ENCODE results near the gene TECR. TPM values are rescaled to one million over a fixed set of nuclear protein-coding genes. Genes with fewer than 3 reads are reported as not detected.
"Not testable (repeated sequence)": the region's sequence is repeated elsewhere in the genome, so short reads cannot be mapped to it uniquely, and the experiment has no call there.

The TECR gene
- total RNA-seq, 4 donors from 2014 or later = 111 to 176 (median 150) TPM

DNA sequence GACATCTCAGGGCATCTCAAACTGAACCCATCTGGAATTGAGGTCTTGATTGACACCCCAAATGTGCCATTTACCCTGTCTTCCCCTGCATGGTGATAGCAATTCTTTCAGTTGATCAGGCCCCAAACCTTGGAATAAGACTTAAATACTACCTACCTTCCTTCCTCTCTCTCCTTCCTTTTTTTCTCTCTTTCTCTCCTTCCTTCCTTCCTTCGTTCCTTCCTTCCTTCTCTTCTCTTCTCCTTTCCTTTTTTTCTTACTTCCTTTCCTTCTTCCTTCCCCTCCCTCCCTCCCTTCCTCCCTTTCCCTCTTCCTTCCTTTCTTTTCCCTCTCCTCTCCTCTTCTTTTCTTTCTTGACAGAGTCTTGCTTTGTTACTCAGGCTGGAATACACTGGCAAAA, 26.1 kb upstream of the TECR start:
- peaks cover 11% of the 10 kb centered on the region for H3K4me1 ChIP-seq
- TF ChIP-seq POLR2AphosphoS5 (IDR thresholded peaks at IDR 0.05) (no peak), EP300 (IDR thresholded peaks at IDR 0.05) (no peak), POLR2A (IDR thresholded peaks at IDR 0.05) (no peak)
- TF ChIP-seq, protein P1, sequence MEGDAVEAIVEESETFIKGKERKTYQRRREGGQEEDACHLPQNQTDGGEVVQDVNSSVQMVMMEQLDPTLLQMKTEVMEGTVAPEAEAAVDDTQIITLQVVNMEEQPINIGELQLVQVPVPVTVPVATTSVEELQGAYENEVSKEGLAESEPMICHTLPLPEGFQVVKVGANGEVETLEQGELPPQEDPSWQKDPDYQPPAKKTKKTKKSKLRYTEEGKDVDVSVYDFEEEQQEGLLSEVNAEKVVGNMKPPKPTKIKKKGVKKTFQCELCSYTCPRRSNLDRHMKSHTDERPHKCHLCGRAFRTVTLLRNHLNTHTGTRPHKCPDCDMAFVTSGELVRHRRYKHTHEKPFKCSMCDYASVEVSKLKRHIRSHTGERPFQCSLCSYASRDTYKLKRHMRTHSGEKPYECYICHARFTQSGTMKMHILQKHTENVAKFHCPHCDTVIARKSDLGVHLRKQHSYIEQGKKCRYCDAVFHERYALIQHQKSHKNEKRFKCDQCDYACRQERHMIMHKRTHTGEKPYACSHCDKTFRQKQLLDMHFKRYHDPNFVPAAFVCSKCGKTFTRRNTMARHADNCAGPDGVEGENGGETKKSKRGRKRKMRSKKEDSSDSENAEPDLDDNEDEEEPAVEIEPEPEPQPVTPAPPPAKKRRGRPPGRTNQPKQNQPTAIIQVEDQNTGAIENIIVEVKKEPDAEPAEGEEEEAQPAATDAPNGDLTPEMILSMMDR (IDR thresholded peaks at IDR 0.05) = no peak
- no peak for DNase-seq (ENCODE audit: low spot score in 2 of 2)
- H3K27ac ChIP-seq = no peak overlapping the region
- no peaks in the 10 kb centered on the region for H3K27me3 ChIP-seq
- H3K9me3 ChIP-seq = no peaks in the 10 kb centered on the region
- 71% methylated on average over 1 of the region's 1 CpG for WGBS
- H3K36me3 ChIP-seq = no peaks in the 10 kb centered on the region
- H3K4me3 ChIP-seq = no peak overlapping the region

DNA sequence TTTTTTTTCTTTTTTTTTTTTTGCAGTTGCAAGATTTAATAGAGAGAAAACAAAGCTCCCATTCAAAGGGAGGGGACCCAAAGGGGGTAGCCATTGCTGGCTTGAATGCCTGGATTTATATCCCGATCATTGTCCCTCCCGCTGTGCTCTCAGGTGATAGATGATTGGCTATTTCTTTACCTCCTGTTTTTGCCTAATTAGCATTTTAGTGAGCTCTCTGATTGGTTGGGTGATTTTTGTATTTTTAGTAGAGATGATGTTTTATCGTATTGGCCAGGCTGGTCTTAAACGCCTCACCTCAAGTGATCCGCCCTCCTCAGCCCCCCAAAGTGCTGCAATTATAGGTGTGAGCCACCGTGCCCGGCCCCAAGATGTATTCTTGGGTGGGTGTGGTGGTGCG, 24.8 kb upstream of the TECR start:
- H3K4me1 ChIP-seq = peaks cover 15% of the 10 kb centered on the region
- H3K4me3 ChIP-seq = not testable (repeated sequence)
- 89% methylated on average over 8 of the region's 8 CpGs for WGBS

DNA sequence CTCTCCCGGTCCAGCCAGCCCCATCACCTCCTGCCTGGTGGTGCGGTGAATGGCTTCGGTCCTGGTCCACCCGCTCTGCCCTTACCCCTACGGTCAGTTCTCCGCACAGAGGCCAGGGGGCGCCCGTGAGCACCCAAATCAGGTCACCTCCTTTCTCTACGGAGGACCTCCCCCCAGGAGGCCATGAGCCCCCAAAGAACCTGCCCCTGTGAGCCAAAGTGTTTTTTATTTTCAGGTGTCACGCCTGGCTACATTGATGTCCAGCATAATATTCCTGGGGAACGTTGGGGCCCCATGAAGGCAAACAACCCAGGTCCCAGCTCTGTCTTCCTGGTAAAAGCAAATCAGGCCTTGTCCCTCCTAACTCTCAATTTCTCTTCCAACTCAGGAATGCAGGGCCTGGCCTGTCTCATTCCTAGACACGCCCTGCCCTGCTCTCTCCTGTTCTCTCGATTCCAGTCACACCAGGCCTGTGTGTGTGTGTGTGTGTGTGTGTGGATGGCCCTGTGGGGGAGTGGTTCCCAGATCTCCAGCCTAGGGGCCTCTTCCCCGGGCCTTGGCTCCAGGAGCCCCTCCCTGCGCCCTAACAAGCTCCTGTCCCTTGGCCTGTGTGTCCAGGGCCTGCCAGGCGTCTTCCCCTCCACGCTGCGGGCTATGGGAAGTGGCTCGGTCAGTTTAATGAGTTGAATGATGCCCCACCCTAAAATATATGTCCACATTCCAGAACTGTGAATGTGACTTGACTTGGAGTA, 23.7 kb upstream of the TECR start:
- no peak for TF ChIP-seq POLR2AphosphoS5 (IDR thresholded peaks at IDR 0.05)
- TF ChIP-seq, protein P1 (IDR thresholded peaks at IDR 0.05) = peak; percentile 43 to 79
- Histone ChIP-seq H3K4me1 (peaks cover 20% of the 10 kb centered on the region), H3K27ac (peak overlapping the region; percentile 87), H3K4me3 (no peak overlapping the region), H3K36me3 (no peaks in the 10 kb centered on the region), H3K9me3 (no peaks in the 10 kb centered on the region), H3K27me3 (no peaks in the 10 kb centered on the region)
- 34% methylated on average over 19 of the region's 19 CpGs for WGBS
- peak in 1 of 2 donors; percentile 78 for DNase-seq (ENCODE audit: low spot score in 2 of 2)

More for the DNA sequence above, 24.8 kb upstream of the TECR start:
- not testable (repeated sequence) for H3K36me3 ChIP-seq; H3K9me3 ChIP-seq; DNase-seq (ENCODE audit: low spot score in 2 of 2); H3K27me3 ChIP-seq
- H3K27ac ChIP-seq = peak overlapping the region; percentile 87

DNA sequence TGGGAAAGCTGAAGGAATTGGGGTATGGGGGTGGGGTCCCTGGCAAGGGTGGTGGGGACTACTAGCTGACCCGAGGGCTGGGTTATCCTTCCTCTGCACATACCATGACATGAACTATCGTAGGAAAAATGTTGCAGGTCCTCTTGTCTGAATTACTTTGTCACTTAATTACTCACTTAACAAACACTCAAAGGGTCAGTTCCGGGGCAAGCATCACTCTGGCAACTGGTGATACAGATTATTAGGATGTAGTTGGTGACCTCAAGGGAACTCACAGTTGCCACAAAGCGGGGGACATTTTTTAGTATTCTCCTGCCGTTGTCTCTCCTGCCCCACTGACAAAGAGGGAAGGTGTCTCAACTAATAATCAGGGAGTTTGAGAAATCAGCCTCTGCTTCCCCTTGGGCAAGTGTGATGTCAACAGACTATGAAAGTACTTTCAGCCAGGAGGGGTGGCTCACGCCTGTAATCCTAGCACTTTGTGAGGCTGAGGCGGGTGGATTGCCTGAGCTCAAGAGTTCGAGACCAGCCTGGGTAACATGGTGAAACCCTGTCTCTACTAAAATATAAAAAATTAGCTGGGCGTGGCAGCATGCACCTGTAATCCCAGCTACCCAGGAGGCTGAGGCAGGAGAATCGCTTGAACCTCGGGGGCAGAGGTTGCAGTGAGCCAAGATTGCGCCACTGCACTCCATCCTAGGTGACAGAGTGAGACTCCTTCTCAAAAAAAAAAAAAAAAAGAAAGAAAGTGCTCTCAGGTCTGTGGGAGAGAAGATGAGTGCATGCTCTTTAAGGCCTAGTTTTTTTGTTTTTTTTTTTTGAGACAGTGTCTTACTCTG, 21.5 kb upstream of the TECR start:
- TF ChIP-seq POLR2AphosphoS5 (IDR thresholded peaks at IDR 0.05) (no peak), POLR2A (IDR thresholded peaks at IDR 0.05) (no peak), EP300 (IDR thresholded peaks at IDR 0.05) (no peak)
- TF ChIP-seq, protein P1 (IDR thresholded peaks at IDR 0.05) = no peak
- Histone ChIP-seq H3K4me3 (no peak overlapping the region), H3K27me3 (no peaks in the 10 kb centered on the region), H3K27ac (no peak overlapping the region), H3K9me3 (no peaks in the 10 kb centered on the region), H3K4me1 (peaks cover 28% of the 10 kb centered on the region), H3K36me3 (no peaks in the 10 kb centered on the region)
- no peak for DNase-seq (ENCODE audit: low spot score in 2 of 2)
- 62% methylated on average over 11 of the region's 12 CpGs for WGBS

DNA sequence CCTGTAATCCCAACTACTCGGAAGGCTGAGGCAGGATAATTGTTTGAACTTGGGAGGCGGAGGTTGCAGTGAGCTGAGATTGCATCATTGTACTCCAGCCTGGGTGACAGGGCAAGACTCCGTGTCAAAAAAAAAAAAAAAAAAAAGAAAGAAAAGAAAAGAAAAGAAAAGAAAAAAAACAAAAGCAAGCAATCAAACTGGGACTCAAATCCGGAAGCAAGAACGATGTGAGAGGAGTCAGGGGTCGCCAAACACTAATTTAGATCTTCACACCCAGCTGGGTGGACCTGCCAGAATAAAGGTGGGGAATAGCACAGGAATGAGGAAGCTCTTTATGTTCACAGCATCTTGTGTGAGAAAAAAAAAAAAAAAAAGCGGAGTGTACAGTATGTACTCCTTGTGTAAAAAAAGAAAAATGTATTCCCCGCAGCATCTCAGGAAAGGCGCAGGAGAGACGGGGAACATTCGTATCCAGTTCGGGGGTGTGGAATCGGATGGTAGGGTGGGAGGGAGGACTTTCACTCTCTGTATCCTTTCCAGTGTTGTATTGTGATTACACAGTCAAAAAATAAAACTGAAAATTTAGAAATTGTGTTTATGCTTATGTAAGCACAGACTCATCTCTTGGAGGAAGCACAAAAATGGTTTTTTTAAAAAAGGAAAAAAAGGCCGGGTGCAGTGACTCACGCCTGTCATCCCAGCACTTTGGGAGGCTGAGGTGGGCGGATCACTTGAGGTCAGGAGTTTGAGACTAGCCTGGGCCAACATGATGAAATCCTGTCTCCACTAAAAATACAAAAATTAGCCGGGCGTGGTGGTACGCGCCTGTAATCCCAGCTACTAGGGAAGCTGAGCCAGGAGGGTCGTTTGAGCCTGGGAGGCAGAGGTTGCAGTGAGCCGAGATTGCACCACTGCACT, 18.8 kb upstream of the TECR start:
- WGBS = 20% methylated on average over 22 of the region's 22 CpGs
- H3K4me1 ChIP-seq = peaks cover 38% of the 10 kb centered on the region

More for the DNA sequence above, 18.8 kb upstream of the TECR start:
- peak overlapping the region; percentile 69 for H3K27ac ChIP-seq
- H3K36me3 ChIP-seq = peaks cover 18% of the 10 kb centered on the region
- DNase-seq (ENCODE audit: low spot score in 2 of 2) = peak in 1 of 2 donors; percentile 84
- TF ChIP-seq, protein P1 (IDR thresholded peaks at IDR 0.05) = no peak
- peak in 1 of 3 donors; percentile 51 for TF ChIP-seq POLR2AphosphoS5 (IDR thresholded peaks at IDR 0.05)
- H3K4me3 ChIP-seq = no peak overlapping the region
- no peaks in the 10 kb centered on the region for H3K27me3 ChIP-seq
- H3K9me3 ChIP-seq = no peaks in the 10 kb centered on the region

Data from suprapubic skin (tissue), 4 donors.